Duodenal mucosa (tissue), 2 donors: ENCODE results near the gene NCMAP.
"Not testable (repeated sequence)": the region's sequence is repeated elsewhere in the genome, so short reads cannot be mapped to it uniquely, and the experiment has no call there.

Experiments used
- H3K27ac ChIP-seq: one replicate; pipeline ENCODE4 v1.7.0; 2013; ENCODE audit warnings: low read depth, low read length
- H3K27me3 ChIP-seq, 2 donors: one replicate each; pipeline ENCODE4 v1.7.0; 2013; ENCODE audit warnings: low read length in 2 of 2, control low read depth in 1 of 2; ENCODE audit not compliant: insufficient read depth in 2 of 2, control insufficient read depth in 1 of 2
- H3K36me3 ChIP-seq, 2 donors: one replicate each; pipeline ENCODE4 v1.7.0; 2013; ENCODE audit warnings: low read length in 2 of 2, control low read depth in 1 of 2; ENCODE audit not compliant: insufficient read depth in 2 of 2, control insufficient read depth in 1 of 2
- H3K4me1 ChIP-seq, 2 donors: one replicate each; pipeline ENCODE4 v1.7.0; 2013; ENCODE audit warnings: low read length in 2 of 2, control low read depth in 1 of 2; ENCODE audit not compliant: insufficient read depth in 2 of 2, control insufficient read depth in 1 of 2
- H3K4me3 ChIP-seq, 2 donors: one replicate each; pipeline ENCODE4 v1.7.0; 2013; ENCODE audit warnings: low read length in 2 of 2, low read depth in 1 of 2
- H3K9ac ChIP-seq, 2 donors: one replicate each; pipeline ENCODE4 v1.7.0; 2013; ENCODE audit warnings: low read length in 2 of 2, low read depth in 1 of 2
- H3K9me3 ChIP-seq, 2 donors: one replicate each; pipeline ENCODE4 v1.7.0; 2013; ENCODE audit warnings: low read length in 2 of 2, control low read depth in 1 of 2; ENCODE audit not compliant: control insufficient read depth in 1 of 2

The NCMAP gene

DNA sequence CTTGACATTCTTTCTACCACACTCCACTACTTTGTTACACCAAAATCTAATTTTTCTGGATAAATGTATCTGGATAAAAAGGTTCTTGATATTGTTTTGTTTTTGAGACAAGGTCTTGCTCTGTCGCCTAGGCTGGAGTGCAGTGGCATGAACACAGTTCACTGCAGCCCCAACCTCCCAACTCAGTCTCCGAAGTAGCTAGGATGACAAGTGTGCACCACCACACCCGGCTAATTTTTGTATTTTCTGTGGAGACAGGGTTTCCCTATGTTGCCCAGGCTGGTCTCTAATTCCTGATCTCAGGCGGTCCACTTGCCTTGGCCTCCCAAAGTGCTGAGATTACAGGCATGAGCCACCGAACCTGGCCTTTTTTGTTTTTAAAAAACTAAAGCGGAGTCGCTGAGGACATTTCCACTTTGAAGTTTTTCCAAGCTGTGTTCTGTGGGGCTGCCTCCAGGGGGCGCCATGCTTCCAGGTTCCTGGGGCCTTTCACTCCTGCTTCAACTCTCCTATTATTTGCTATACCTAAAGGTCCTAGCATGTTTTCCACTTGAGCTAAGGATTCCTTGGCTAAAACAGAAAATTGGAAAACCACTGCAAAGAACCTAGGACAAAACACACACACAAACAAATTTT lies 14.1 kb upstream of the NCMAP start:
- H3K27ac ChIP-seq = peak overlapping the region; percentile 35
- H3K27me3 ChIP-seq = no peaks in the 10 kb centered on the region
- H3K4me1 ChIP-seq = peaks cover 9 to 31% of the 10 kb centered on the region in 2 donors
- peak overlapping the region; percentile 0 to 7 for H3K4me3 ChIP-seq
- H3K36me3 ChIP-seq = no peaks in the 10 kb centered on the region
- no peaks in the 10 kb centered on the region for H3K9me3 ChIP-seq
- H3K9ac ChIP-seq = peak overlapping the region in 1 of 2 donors; percentile 25

DNA sequence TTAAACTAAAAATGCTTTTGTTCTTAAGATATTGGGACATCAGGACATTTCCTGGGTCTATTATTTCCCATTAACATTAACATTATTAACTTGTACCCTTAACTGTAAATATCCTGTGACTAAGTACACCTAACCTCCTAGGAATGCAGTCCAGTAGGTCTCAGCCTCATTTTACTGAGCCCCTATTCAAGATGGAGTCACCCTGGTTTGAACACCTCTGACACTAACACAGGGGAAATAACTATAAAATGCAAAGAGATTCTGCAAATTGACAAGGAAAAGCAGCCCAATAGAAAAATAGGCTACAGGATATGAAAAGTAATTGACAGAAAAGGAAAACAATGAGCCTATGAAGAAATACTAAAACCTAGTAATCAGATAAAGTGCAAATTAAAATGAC lies 11.6 kb upstream of the NCMAP start:
- Histone ChIP-seq H3K4me3 (no peak overlapping the region), H3K4me1 (peaks cover 9 to 29% of the 10 kb centered on the region in 2 donors), H3K9ac (no peak overlapping the region), H3K36me3 (no peaks in the 10 kb centered on the region), H3K27me3 (no peaks in the 10 kb centered on the region), H3K27ac (no peak overlapping the region), H3K9me3 (no peaks in the 10 kb centered on the region)

DNA sequence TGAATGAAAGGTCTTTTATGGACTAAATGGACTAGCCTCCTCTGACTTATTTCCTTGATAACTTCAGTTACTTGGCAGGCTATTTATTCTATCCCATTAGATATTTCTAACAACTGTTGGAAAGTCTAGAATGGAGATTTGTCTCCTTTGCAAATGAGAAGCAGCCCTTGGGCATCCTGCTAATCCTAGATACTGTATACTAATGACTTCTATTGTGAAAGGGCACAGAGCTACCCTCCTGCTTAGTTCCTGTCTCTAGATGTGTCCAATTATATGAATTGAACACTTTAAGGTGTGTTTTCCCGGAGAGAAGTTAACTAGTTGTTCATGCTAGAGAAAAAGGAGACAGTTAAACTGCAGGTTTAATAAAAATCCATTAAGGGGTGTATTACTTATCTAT lies 10.2 kb upstream of the NCMAP start:
- H3K9ac ChIP-seq = no peak overlapping the region
- H3K4me1 ChIP-seq = peaks cover 9 to 16% of the 10 kb centered on the region in 2 donors
- no peaks in the 10 kb centered on the region for H3K9me3 ChIP-seq
- H3K27ac ChIP-seq = no peak overlapping the region
- H3K4me3 ChIP-seq = no peak overlapping the region
- H3K27me3 ChIP-seq = no peaks in the 10 kb centered on the region
- H3K36me3 ChIP-seq = no peaks in the 10 kb centered on the region

DNA sequence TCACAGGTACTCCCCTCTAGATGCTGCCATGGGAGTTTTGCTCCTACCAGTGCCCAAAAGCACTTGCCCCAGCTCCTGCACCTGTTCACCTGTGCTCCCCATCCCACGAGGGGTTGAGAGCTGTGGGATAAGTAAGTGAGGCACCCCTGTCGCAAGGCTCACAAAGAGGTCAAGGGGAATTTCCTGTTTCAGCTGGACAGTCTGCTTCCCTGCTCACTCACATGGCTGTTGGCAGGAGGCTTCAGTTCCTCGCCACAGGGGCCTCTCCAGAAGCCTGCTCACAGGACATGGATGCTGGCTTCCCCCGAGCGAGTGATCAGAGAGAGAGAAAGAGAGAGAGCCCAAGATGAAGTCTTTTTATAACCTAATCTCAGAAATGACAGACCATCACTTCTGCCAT lies 8.7 kb upstream of the NCMAP start:
- Histone ChIP-seq H3K9ac (no peak overlapping the region), H3K9me3 (no peaks in the 10 kb centered on the region), H3K4me1 (peaks cover 11 to 14% of the 10 kb centered on the region in 2 donors), H3K27ac (no peak overlapping the region), H3K27me3 (no peaks in the 10 kb centered on the region), H3K36me3 (no peaks in the 10 kb centered on the region), H3K4me3 (no peak overlapping the region)

DNA sequence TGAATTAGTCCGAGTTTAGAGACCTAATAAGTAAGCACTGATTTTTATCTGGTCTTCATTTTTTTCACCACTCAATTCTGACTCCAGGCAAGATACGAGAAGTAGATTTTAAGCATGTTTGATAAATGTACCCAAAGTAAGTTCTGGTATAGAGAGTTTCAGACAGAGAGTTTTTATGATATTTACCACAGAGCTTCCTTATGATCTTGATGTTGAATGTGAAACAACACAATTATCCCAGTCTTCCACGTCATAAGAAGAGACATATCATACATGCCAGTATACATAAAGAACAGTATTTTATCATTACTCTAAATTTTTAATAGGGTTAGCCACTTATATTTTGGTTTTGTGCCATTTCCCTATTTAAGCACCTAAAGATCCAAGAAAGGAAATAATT lies 7.8 kb upstream of the NCMAP start:
- H3K36me3 ChIP-seq = no peaks in the 10 kb centered on the region
- no peak overlapping the region for H3K27ac ChIP-seq
- peaks cover 15 to 17% of the 10 kb centered on the region in 2 donors for H3K4me1 ChIP-seq
- no peaks in the 10 kb centered on the region for H3K9me3 ChIP-seq
- no peak overlapping the region for H3K9ac ChIP-seq
- no peak overlapping the region for H3K4me3 ChIP-seq
- no peaks in the 10 kb centered on the region for H3K27me3 ChIP-seq

DNA sequence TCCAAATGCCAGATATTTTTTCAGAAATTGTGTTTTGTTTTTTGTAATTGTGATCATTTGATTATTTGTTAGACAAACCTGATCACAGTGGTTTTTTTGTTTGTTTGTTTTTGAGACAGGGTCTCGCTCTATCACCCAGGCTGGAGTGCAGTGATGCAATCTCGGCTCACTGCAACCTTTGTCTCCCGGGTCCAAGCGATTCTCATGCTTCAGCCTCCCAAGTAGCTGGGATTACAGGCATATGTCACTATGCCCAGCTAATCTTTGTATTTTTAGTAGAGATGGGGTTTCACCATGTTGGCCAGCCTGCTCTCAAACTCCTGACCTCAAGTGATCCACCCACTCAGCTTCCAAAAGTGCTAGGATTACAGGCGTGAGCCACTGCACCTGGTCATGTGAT lies 6.7 kb upstream of the NCMAP start:
- H3K4me1 ChIP-seq = peaks cover 15 to 17% of the 10 kb centered on the region in 2 donors
- H3K9me3 ChIP-seq, H3K9ac ChIP-seq, H3K27me3 ChIP-seq, H3K4me3 ChIP-seq, H3K36me3 ChIP-seq, H3K27ac ChIP-seq: not testable (repeated sequence)

DNA sequence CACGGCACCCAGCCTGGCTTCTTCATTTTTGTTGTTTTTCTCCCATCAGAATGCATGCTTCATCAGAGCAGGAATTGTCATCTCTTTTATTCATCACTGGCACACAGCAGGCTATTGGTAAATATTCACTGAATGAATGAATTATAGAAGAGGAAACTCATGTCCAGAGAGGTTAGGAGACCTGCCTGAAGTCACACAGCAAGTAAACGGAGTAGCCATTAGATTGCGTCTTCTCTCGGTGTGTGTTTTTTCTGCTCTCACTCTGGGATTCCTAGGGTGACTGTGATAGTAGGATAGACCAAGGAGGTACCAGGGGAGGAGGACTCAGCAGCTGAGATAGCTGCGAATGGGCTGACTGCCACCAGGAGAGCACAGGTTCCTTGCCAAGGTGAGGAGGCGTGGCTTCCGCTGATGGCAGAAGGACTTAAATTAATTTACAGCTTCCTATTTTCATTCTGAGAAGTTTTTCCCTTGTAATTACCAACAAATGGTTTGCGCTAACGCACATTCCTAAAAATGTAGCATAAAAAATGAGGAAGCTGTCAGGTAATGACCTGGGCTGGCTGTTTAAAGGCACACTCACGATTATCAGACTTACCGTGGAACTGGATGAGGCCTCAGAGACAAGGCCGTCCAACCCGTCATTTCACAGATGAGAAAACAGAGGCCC lies 4.5 kb upstream of the NCMAP start:
- Histone ChIP-seq H3K9ac (peak overlapping the region in 1 of 2 donors; percentile 26), H3K4me3 (peak overlapping the region in 1 of 2 donors; percentile 37), H3K4me1 (peaks cover 9 to 19% of the 10 kb centered on the region in 2 donors), H3K9me3 (no peaks in the 10 kb centered on the region), H3K27ac (no peak overlapping the region), H3K27me3 (no peaks in the 10 kb centered on the region), H3K36me3 (no peaks in the 10 kb centered on the region)

DNA sequence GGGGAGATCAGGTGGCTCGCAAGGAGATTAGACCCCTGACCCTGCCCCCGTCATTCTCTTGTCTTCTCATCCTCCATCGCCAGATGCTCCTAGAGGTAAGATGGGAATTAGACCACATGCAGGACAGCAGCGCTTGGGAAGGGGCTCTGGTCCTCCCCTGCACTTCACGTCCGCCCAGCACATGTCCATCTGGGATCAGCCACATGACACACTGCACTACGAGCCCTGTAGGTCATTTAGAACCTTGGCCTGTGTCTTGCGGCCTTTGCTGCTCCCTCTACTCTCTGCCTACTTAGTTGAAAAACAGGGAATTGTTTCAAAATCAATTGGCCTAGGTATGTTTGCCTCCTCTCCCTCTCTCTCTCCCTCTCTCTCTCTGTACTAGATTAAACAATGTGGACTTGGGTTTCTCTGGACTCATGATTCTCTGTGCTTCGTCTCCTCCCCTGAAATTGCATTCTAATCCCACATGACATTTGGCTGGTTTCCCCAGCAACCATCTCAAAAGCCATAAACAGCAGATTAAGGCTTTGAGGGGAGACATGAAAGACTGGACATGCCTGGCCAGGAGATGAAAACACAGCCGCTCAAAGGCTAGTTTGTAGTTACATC lies 3.8 kb upstream of the NCMAP start:
- Histone ChIP-seq H3K27ac (no peak overlapping the region), H3K9me3 (no peaks in the 10 kb centered on the region), H3K4me1 (peaks cover 9 to 25% of the 10 kb centered on the region in 2 donors), H3K9ac (peak overlapping the region in 1 of 2 donors; percentile 26), H3K36me3 (no peaks in the 10 kb centered on the region), H3K27me3 (peaks cover 0 to 2% of the 10 kb centered on the region in 2 donors), H3K4me3 (peak overlapping the region in 1 of 2 donors; percentile 37)

DNA sequence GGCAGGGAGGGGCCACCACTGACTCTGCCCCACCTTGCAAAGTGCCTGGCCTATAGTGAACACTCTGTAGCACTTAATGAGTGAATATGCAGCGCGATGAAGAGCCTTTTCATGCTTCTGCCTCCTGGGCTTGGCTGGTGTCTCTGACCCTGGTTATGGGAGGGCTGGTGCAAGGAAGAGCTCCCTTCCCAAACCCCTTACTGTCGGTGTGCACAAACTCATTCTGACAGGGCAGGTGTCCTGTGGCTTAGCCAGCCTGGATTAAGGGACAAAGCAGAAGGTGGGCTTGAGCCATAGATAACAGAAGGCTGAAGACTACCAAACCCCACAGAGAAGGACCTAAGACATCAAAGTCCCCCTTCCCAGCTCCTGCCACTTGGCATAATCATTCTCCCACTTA lies 2.0 kb upstream of the NCMAP start:
- Histone ChIP-seq H3K27me3 (peaks cover 0 to 3% of the 10 kb centered on the region in 2 donors), H3K36me3 (no peaks in the 10 kb centered on the region), H3K4me1 (peaks cover 22 to 40% of the 10 kb centered on the region in 2 donors), H3K9me3 (no peaks in the 10 kb centered on the region), H3K4me3 (no peak overlapping the region), H3K27ac (no peak overlapping the region), H3K9ac (no peak overlapping the region)

DNA sequence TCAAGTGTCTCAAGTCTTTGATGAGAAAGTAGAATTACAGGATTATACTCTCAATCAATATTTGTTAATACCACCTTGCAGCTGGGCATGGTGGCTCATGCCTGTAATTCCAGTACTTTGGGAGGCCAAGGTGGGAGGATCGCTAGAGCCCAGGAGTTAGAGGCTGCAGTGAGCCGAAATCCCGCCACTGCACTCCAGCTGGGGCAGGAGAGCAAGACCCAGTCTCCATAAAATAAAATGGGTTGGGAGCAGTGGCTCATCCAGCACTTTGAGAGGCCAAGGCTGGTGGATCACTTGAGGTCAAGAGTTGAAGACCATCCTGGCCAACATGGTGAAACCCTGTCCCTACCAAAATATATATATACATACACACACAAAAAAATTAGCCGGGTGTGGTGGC lies 1.2 kb upstream of the NCMAP start:
- Histone ChIP-seq H3K4me3 (no peak overlapping the region), H3K36me3 (no peaks in the 10 kb centered on the region), H3K27me3 (peaks cover 0 to 3% of the 10 kb centered on the region in 2 donors), H3K9me3 (no peaks in the 10 kb centered on the region), H3K4me1 (peaks cover 22 to 40% of the 10 kb centered on the region in 2 donors), H3K27ac (no peak overlapping the region), H3K9ac (no peak overlapping the region)
